SIG-M5 treated with dmso at 0.1 percent for 504 hours (cell line): Measurements from ENCODE around the gene CIDEA.

Experiments used
- DNase-seq: peaks from one replicate; lab custom pipeline; 2025; ENCODE audit not compliant: unreplicated experiment; lab: John Stamatoyannopoulos, UW

Gene CIDEA

GRCh38 chr18:12315911-12316310 is 61.8 kb downstream of the CIDEA start:
- DNase-seq: no peak

GRCh38 chr18:12317664-12318333 is 63.6 kb downstream of the CIDEA start:
- peak; percentile 18 for DNase-seq

- DNase-seq: no peak
Measured at GRCh38 chr18:12318334-12318697, 64.2 kb downstream of the CIDEA start.

GRCh38 chr18:12318857-12319256 is 64.7 kb downstream of the CIDEA start:
- no peak for DNase-seq

GRCh38 chr18:12321333-12321732 is 67.2 kb downstream of the CIDEA start:
- DNase-seq: no peak

GRCh38 chr18:12324991-12325725 is 71.0 kb downstream of the CIDEA start:
- DNase-seq: no peak

- DNase-seq: no peak
Measured at GRCh38 chr18:12325726-12326245, 71.6 kb downstream of the CIDEA start.

- DNase-seq: no peak
Measured at GRCh38 chr18:12326711-12327460, 72.7 kb downstream of the CIDEA start.
